ENCODE measurements around the gene TMBIM4.

TMBIM4 gene

DNA sequence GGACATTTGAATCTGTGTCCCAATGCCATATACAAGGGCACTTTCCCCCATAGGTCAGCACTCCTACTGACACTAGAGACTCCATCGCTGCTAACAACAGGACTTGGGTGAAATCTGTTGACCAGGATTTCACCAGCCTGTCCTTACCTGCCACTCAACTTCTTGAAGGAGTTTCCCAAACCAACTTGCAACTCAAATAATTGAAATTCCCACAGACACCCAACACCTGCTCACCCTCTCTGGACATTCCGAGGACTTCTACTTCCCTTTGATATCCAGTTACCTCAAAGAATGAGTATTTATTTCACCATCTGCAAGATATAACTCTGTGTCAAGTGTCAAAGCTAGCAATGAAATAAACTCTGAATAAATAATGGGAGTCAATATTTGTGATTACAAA is 83.8 kb downstream of the TMBIM4 start:
- no peak for DNase-seq
